HCT116 (cell line): ENCODE data around the gene PRKX. TPM values are rescaled to one million over a fixed set of nuclear protein-coding genes. Genes with fewer than 3 reads are reported as not detected.

Experiments used
- ATAC-seq: fragments of 200-7000 bp; cut with Tn5 transposase; 2 replicates; pipeline ENCODE4 v1.9.1; 2020; ENCODE audit warnings: mild to moderate bottlenecking, moderate library complexity
- Bru-seq: library from RNA; stranded (reverse); fragments of 400-500 nt; gene quantifications from one replicate; lab custom pipeline; 2021; lab: Mats Ljungman, UMichigan
- BruChase-seq, 2 experiments: library from RNA; stranded (reverse); fragments of 400-500 nt; gene quantifications; one replicate each; lab custom pipeline; 2021; lab: Mats Ljungman, UMichigan
- BruUV-seq: library from RNA; stranded (reverse); fragments of 400-500 nt; replicated peaks from 2 replicates; lab custom pipeline; 2021; lab: Mats Ljungman, UMichigan
- CTCF ChIA-PET: fragments of 300-600 bp; sonication (Branson Sonifier 250); formaldehyde crosslinking; loops from one replicate; lab custom pipeline; 2021; ENCODE audit warnings: antibody characterized with exemption; lab: Charles Lee
- POLR2A ChIA-PET: fragments of 300-600, 350-600 bp; sonication (Branson Sonifier 250); formaldehyde crosslinking; loops from one replicate; lab custom pipeline; 2021; ENCODE audit warnings: antibody characterized with exemption; lab: Charles Lee
- RAD21 ChIA-PET, 2 experiments: fragments of 300-600 bp; sonication (Branson Sonifier 250); formaldehyde crosslinking; loops; one replicate each; lab custom pipeline; 2023; ENCODE audit warnings: low total read pairs in 2 of 2; ENCODE audit not compliant: uncharacterized antibody in 2 of 2, unreplicated experiment in 2 of 2, low non-redundant PET in 1 of 2; lab: Charles Lee
- DNase-seq: peaks from one replicate; pipeline ENCODE4 v3.0.0-alpha.2; 2010; ENCODE audit warnings: low read depth, low spot score
- H2AFZ ChIP-seq: fragments of 200-600 bp; shearing (Covaris generic), sonication (generic); 2 replicates; pipeline ENCODE4 v1.6.1; 2017; ENCODE audit warnings: low read depth, mixed run types, mixed read lengths, antibody characterized with exemption, low read length; ENCODE audit not compliant: poor library complexity, severe bottlenecking
- H3K27ac ChIP-seq: 2 replicates; pipeline ENCODE4 v1.5.1; 2012; ENCODE audit warnings: low read depth, low read length
- H3K27me3 ChIP-seq: fragments of 200-600 bp; sonication (generic); 2 replicates; pipeline ENCODE4 v1.6.1; 2016; ENCODE audit warnings: mixed run types, low read length, mixed read lengths; ENCODE audit not compliant: insufficient read depth
- H3K36me3 ChIP-seq, 2 experiments: fragments of 200-500 bp in 1 of 2; fragments of 200-600 bp in 1 of 2; sonication (Bioruptor generic) in 1 of 2; sonication (generic) in 1 of 2; 2 replicates each; pipeline versions ENCODE4 v1.5.1 to v1.6.1; 2014 to 2016; ENCODE audit warnings: low read length in 2 of 2, inconsistent platforms in 1 of 2, mixed read lengths in 1 of 2, mixed run types in 1 of 2; ENCODE audit not compliant: insufficient read depth in 2 of 2, control insufficient read depth in 1 of 2
- H3K4me1 ChIP-seq, 2 experiments: fragments of 200-600 bp in 1 of 2; sonication (generic) in 1 of 2; 2 replicates each; pipeline versions ENCODE4 v1.5.1 to v1.6.1; 2012 to 2017; ENCODE audit warnings: low read length in 2 of 2, inconsistent platforms in 1 of 2, mild to moderate bottlenecking in 1 of 2, mixed read lengths in 1 of 2, mixed run types in 1 of 2, moderate library complexity in 1 of 2; ENCODE audit not compliant: insufficient read depth in 2 of 2, control insufficient read depth in 1 of 2
- H3K4me2 ChIP-seq: fragments of 200-600 bp; sonication (generic); 2 replicates; pipeline ENCODE4 v1.6.1; 2017; ENCODE audit warnings: mixed run types, low read length, mixed read lengths
- H3K4me3 ChIP-seq, 2 experiments: fragments of 200-600 bp in 1 of 2; sonication (generic) in 1 of 2; replicated peaks in 1 of 2; 2 replicates each; pipeline ENCODE4 v1.5.1; 2011 to 2016; ENCODE audit warnings: low read length in 2 of 2, control low read depth in 1 of 2, low read depth in 1 of 2, mild to moderate bottlenecking in 1 of 2, mixed read lengths in 1 of 2, mixed run types in 1 of 2
- H3K79me2 ChIP-seq: fragments of 200-600 bp; sonication (generic); 2 replicates; pipeline ENCODE4 v1.6.1; 2017; ENCODE audit warnings: mild to moderate bottlenecking, mixed run types, low read length, moderate library complexity, mixed read lengths; ENCODE audit not compliant: insufficient read depth
- H3K9ac ChIP-seq: fragments of 200-600 bp; sonication (generic); 2 replicates; pipeline ENCODE4 v1.6.1; 2016; ENCODE audit warnings: low read length, mixed read lengths
- H3K9me2 ChIP-seq: fragments of 200-600 bp; sonication (generic), shearing (Covaris generic); 2 replicates; pipeline ENCODE4 v1.6.1; 2017; ENCODE audit warnings: mixed run types, mild to moderate bottlenecking, moderate library complexity; ENCODE audit not compliant: insufficient read depth
- H3K9me3 ChIP-seq, 2 experiments: fragments of 200-500 bp in 1 of 2; fragments of 200-600 bp in 1 of 2; sonication (Bioruptor generic) in 1 of 2; sonication (generic) in 1 of 2; 2 replicates each; pipeline ENCODE4 v1.6.1; 2014 to 2017; ENCODE audit warnings: low read length in 2 of 2, mixed read lengths in 2 of 2, inconsistent platforms in 1 of 2, low read depth in 1 of 2, mild to moderate bottlenecking in 1 of 2, mixed run types in 1 of 2, moderate library complexity in 1 of 2; ENCODE audit not compliant: control insufficient read depth in 1 of 2, insufficient read depth in 1 of 2
- H4K20me1 ChIP-seq: fragments of 200-600 bp; sonication (generic), shearing (Covaris generic); 2 replicates; pipeline ENCODE4 v1.6.1; 2017; ENCODE audit warnings: mixed run types, mild to moderate bottlenecking, moderate library complexity; ENCODE audit not compliant: insufficient read depth
- CBX3 ChIP-seq: IDR thresholded peaks from 2 replicates; pipeline ENCODE4 v1.6.1; 2012; ENCODE audit warnings: low read depth
- CEBPB ChIP-seq: IDR thresholded peaks from 2 replicates; pipeline ENCODE4 v1.6.1; 2012; ENCODE audit warnings: low read depth
- EGR1 ChIP-seq: IDR thresholded peaks from 2 replicates; pipeline ENCODE4 v1.6.1; 2012; ENCODE audit warnings: low read depth
- ELF1 ChIP-seq: IDR thresholded peaks from 2 replicates; pipeline ENCODE4 v1.6.1; 2012; ENCODE audit warnings: low read depth, borderline replicate concordance
- EZH2 ChIP-seq: fragments of 200-600 bp; sonication (generic); IDR thresholded peaks from 2 replicates; pipeline ENCODE4 v1.6.1; 2017; ENCODE audit warnings: antibody characterized with exemption, mixed run types
- EZH2phosphoT487 ChIP-seq: fragments of 200-600 bp; IDR thresholded peaks from 2 replicates; pipeline ENCODE4 v1.6.1; 2018; ENCODE audit warnings: antibody characterized with exemption, borderline replicate concordance
- JUND ChIP-seq: IDR thresholded peaks from 2 replicates; pipeline ENCODE4 v1.6.1; 2012
- POLR2AphosphoS5 ChIP-seq: IDR thresholded peaks from 2 replicates; pipeline ENCODE4 v1.6.1; 2011; ENCODE audit warnings: mild to moderate bottlenecking, low read depth, low read length, moderate library complexity
- SIN3A ChIP-seq: IDR thresholded peaks from 2 replicates; pipeline ENCODE4 v1.6.1; 2012; ENCODE audit warnings: low read depth
- SRF ChIP-seq: IDR thresholded peaks from 2 replicates; pipeline ENCODE4 v1.6.1; 2012; ENCODE audit warnings: low read depth
- TCF7L2 ChIP-seq: IDR thresholded peaks from 2 replicates; pipeline ENCODE4 v1.7.0; 2011; ENCODE audit warnings: borderline replicate concordance, inconsistent platforms; ENCODE audit not compliant: insufficient read depth, insufficient read length; ENCODE audit errors: extremely low read depth
- ZFX ChIP-seq: fragments of 450-650 bp; IDR thresholded peaks from 2 replicates; pipeline ENCODE4 v1.6.1; 2017
- ZNF274 ChIP-seq: fragments of 200-500 bp; sonication (Bioruptor generic); IDR thresholded peaks from 2 replicates; pipeline ENCODE4 v1.6.1; 2014; ENCODE audit warnings: mild to moderate bottlenecking, low read depth, low read length, inconsistent platforms
- intact Hi-C: fragments of 100-400 bp; cut with micrococcal nuclease; formaldehyde crosslinking; loops from 2 replicates; pipeline ENCODE4 v1.10.0; 2022
- long read RNA-seq: library from polyadenylated mRNA; unstranded; transcript quantifications from one replicate; pipeline ENCODE4 v2.0.0, GENCODE V29; 2021; ENCODE audit not compliant: unreplicated experiment
- polyA plus RNA-seq: library from polyadenylated mRNA; unstranded; fragments of >200 nt; gene quantifications from 2 replicates; pipeline ENCODE4 v1.2.1, GENCODE V29; 2012; ENCODE audit warnings: missing spikeins
- total RNA-seq: library from RNA; stranded (reverse); gene quantifications from one replicate; pipeline ENCODE4 v1.2.1, GENCODE V29; 2021; ENCODE audit not compliant: unreplicated experiment
- TF ChIP-seq, protein P1 (sequence below): IDR thresholded peaks from 2 replicates; pipeline ENCODE4 v1.6.1; 2012
- TF ChIP-seq, protein P2 (sequence below): IDR thresholded peaks from 2 replicates; pipeline ENCODE4 v1.6.1; 2011; ENCODE audit warnings: mild to moderate bottlenecking, low read length, moderate library complexity; ENCODE audit not compliant: insufficient replicate concordance; ENCODE audit errors: extremely low read depth

Gene PRKX
- total RNA-seq (26.7 TPM), Bru-seq, nascent RNA (percentile 57 among the genes with signal in this experiment), BruChase-seq, experiment 1, labeled RNA remaining after a 6-hour chase (percentile 66 among the genes with signal in this experiment), BruChase-seq, experiment 2, labeled RNA remaining after a 2-hour chase (percentile 58 among the genes with signal in this experiment)
- polyA plus RNA-seq: 11.0 and 11.1 TPM in 2 replicates
- long read RNA-seq, full-length matches to known transcripts: 39 of 75 reads
- long read RNA-seq, partial matches to known transcripts: 5 of 75 reads
- long read RNA-seq, other reads (novel, unspliced or antisense): 31 of 75 reads

DNA sequence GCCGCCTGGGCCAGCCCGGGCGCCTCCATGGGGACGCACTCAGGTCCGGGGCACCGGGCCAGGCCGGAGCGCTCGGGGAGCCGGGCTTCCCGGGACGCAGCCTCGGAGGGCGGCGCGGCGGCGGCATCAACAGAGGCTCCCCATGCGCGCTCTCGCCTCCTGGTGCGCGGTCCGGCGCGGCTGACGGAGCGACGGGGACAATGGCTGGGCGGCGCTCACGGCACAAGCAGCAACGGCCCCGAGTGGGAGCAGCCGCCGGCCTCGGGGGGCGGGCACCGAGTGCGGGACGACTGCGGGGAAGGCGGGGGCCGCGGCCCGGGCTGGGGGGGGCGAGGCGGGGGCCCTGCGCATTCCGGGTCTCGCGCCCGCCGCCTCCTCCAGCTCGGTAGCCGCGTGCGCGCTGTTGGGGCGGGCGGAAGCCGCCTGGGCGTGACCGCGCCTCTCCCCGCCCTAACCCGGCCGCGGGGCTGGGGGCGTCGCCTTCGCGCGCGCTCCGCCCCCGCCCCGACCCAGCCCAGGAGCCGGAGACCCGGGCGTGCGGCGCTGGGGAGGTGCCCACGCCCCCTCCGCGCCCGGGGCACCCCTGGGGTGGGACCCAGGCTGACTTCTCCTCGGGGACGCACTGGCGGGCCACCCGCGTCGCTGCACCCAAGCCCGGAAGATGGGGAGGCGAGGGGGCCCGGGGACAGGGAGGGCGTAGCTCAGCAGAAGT is at the start of gene PRKX:
PRKX (minus strand) TSS at position 425 of the 712 bp plus-strand sequence; CDS start at position 29, 396 bp downstream.
- ChIA-PET CTCF (no interaction called here), POLR2A (no interaction called here), RAD21 (no interaction called here)
- Histone ChIP-seq H3K27ac (peak within 1 kb of the TSS; percentile 59; the same call in 1 of the 2 replicates), H3K4me1 (peaks cover 0 to 4% of the 10 kb centered on the region in 2 experiments; a peak in 2 of 4 replicates), H4K20me1 (no peaks in the 10 kb centered on the region), H3K27me3 (no peaks in the 10 kb centered on the region), H3K9me2 (no peaks in the 10 kb centered on the region), H3K36me3 (no peaks in the 10 kb centered on the region), H3K4me3 (peak within 1 kb of the TSS; percentile 58 to 60), H3K9ac (peak within 1 kb of the TSS; percentile 68), H3K9me3 (no peaks in the 10 kb centered on the region), H3K79me2 (peaks cover 30% of the 10 kb centered on the region), H3K4me2 (peak within 1 kb of the TSS; percentile 80), H2AFZ (no peak within 1 kb of the TSS)
- ATAC-seq (peak; percentile 93), DNase-seq (no peak)
- intact Hi-C loops: no loop called here
- TF ChIP-seq SIN3A: no peak
- no peak for TF ChIP-seq ELF1
- TF ChIP-seq, protein P1, sequence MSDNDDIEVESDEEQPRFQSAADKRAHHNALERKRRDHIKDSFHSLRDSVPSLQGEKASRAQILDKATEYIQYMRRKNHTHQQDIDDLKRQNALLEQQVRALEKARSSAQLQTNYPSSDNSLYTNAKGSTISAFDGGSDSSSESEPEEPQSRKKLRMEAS: peak; percentile 53; the same call in 1 of the 2 replicates
- no peak for TF ChIP-seq SRF
- no peak for TF ChIP-seq JUND
- peak; percentile 40; the same call in 1 of the 2 replicates for TF ChIP-seq POLR2AphosphoS5
- peak; percentile 25 for TF ChIP-seq TCF7L2
- no peak for TF ChIP-seq EZH2phosphoT487
- no TSS peak for BruUV-seq

GRCh38 chrX:3763111-3763510 is 49.7 kb upstream of the PRKX start:
- TF ChIP-seq ZFX (no peak), EZH2 (no peak), ZNF274 (no peak), POLR2AphosphoS5 (no peak), EGR1 (no peak), EZH2phosphoT487 (no peak), TCF7L2 (no peak), SIN3A (no peak), CEBPB (no peak), SRF (no peak), CBX3 (no peak)
- TF ChIP-seq, protein P2, sequence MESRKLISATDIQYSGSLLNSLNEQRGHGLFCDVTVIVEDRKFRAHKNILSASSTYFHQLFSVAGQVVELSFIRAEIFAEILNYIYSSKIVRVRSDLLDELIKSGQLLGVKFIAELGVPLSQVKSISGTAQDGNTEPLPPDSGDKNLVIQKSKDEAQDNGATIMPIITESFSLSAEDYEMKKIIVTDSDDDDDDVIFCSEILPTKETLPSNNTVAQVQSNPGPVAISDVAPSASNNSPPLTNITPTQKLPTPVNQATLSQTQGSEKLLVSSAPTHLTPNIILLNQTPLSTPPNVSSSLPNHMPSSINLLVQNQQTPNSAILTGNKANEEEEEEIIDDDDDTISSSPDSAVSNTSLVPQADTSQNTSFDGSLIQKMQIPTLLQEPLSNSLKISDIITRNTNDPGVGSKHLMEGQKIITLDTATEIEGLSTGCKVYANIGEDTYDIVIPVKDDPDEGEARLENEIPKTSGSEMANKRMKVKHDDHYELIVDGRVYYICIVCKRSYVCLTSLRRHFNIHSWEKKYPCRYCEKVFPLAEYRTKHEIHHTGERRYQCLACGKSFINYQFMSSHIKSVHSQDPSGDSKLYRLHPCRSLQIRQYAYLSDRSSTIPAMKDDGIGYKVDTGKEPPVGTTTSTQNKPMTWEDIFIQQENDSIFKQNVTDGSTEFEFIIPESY: no peak
- no TSS peak for BruUV-seq
- DNase-seq (no peak), ATAC-seq (no peak)
- ChIA-PET CTCF (no interaction called here), POLR2A (no interaction called here), RAD21 (no interaction called here)
- Histone ChIP-seq H3K9ac (no peak overlapping the region), H4K20me1 (no peaks in the 10 kb centered on the region), H3K36me3 (no peaks in the 10 kb centered on the region), H3K27ac (no peak overlapping the region), H3K9me2 (no peaks in the 10 kb centered on the region), H3K27me3 (no peaks in the 10 kb centered on the region), H3K4me1 (no peaks in the 10 kb centered on the region), H3K9me3 (no peaks in the 10 kb centered on the region), H2AFZ (no peak overlapping the region), H3K4me2 (no peak overlapping the region), H3K4me3 (no peak overlapping the region), H3K79me2 (no peaks in the 10 kb centered on the region)
- intact Hi-C loops: no loop called here
